ENCODE data around the gene JPH3. TPM values are rescaled to one million over a fixed set of nuclear protein-coding genes. Genes with fewer than 3 reads are reported as not detected.

The JPH3 gene
- total and polyA plus RNA-seq, 10 donors: 0.03 TPM; not detected in 9

- H3K36me3 ChIP-seq: peaks cover 0 to 100% (median 70%) of the 10 kb centered on the region in 6 donors
- WGBS, 5 donors: 89 to 92% (median 89%) methylated on average over 24 to 25 of the region's 25 CpGs
Observed at GRCh38 chr16:87744750-87745514, 142.6 kb downstream of the JPH3 start.

GRCh38 chr16:87746178-87746577, 143.9 kb downstream of the JPH3 start:
- Histone ChIP-seq H3K27ac (no peak overlapping the region), H3K4me1 (no peaks in the 10 kb centered on the region), H3K27me3 (replicated peaks in 1 of 7) (no peaks in the 10 kb centered on the region), H3K4me3 (no peak overlapping the region), H3K9me3 (no peaks in the 10 kb centered on the region), H3K36me3 (peaks cover 0 to 100% (median 69%) of the 10 kb centered on the region in 6 donors)
- DNase-seq: no peak
- TF ChIP-seq CTCF (IDR thresholded peaks at IDR 0.05 in 8 of 11, conservative IDR thresholded peaks at IDR 0.05 in 3 of 11) (no peak), POLR2A (IDR thresholded peaks at IDR 0.05) (no peak), POLR2AphosphoS5 (IDR thresholded peaks at IDR 0.05) (no peak)
- 85 to 92% (median 90%) methylated on average over 8 of the region's 8 CpGs for WGBS, 5 donors
- intact Hi-C loops (cut with DNase I; ENCODE audit: low total_unique reads): no loop called here

More at GRCh38 chr16:87744750-87745514, 142.6 kb downstream of the JPH3 start:
- Histone ChIP-seq H3K9me3 (no peaks in the 10 kb centered on the region), H3K27me3 (replicated peaks in 1 of 7) (no peaks in the 10 kb centered on the region), H3K4me3 (no peak overlapping the region), H3K27ac (no peak overlapping the region), H3K4me1 (no peaks in the 10 kb centered on the region)
- no peak for DNase-seq
- TF ChIP-seq POLR2A (IDR thresholded peaks at IDR 0.05) (no peak), CTCF (IDR thresholded peaks at IDR 0.05 in 8 of 11, conservative IDR thresholded peaks at IDR 0.05 in 3 of 11) (no peak), POLR2AphosphoS5 (IDR thresholded peaks at IDR 0.05) (peak in 1 of 3 donors; percentile 35)
- intact Hi-C loops (cut with DNase I; ENCODE audit: low total_unique reads): no loop called here

Other genes with a start within 250 kb of the JPH3 start
- 10 to 100 TPM; 23.6 to 30.6 (median 27.2) TPM for gene FBXO31, start 218.7 kb upstream of the JPH3 start, total RNA-seq
- gene FBXO31, start 218.7 kb upstream of the JPH3 start, polyA plus RNA-seq: 10 to 100 TPM in 1 of 3 donors, 1 to 10 TPM in 2; 7.9 to 11.0 (median 9.7) TPM
- gene MAP1LC3B, start 210.2 kb upstream of the JPH3 start, total RNA-seq: 10 to 100 TPM; 47.6 to 71.4 (median 61.7) TPM
- 10 to 100 TPM; 32.3 to 50.4 (median 46.5) TPM for gene MAP1LC3B, start 210.2 kb upstream of the JPH3 start, polyA plus RNA-seq
- 10 to 100 TPM; 11.4 to 18.3 (median 14.2) TPM for gene ZCCHC14, start 109.5 kb upstream of the JPH3 start, total RNA-seq
- gene ZCCHC14, start 109.5 kb upstream of the JPH3 start, polyA plus RNA-seq: 1 to 10 TPM; 1.6 to 3.7 (median 1.8) TPM
- gene KLHDC4, start 163.5 kb downstream of the JPH3 start, total RNA-seq: 10 to 100 TPM; 46.7 to 91.7 (median 58.4) TPM
- 10 to 100 TPM; 30.2 to 58.0 (median 55.4) TPM for gene KLHDC4, start 163.5 kb downstream of the JPH3 start, polyA plus RNA-seq